ENCODE data around the gene COG2. TPM values are rescaled to one million over a fixed set of nuclear protein-coding genes. Genes with fewer than 3 reads are reported as not detected.

Gene COG2
- total RNA-seq, 1 experiment from 2014 or later: 46.9 TPM

GRCh38 chr1:230647321-230647720 is 5.0 kb downstream of the COG2 start:
- no peaks in the 10 kb centered on the region for H3K27me3 ChIP-seq (replicated peaks; ENCODE audit: control insufficient read depth, insufficient read depth, low read length)
- Mint-ChIP-seq H3K36me3 (ENCODE audit: insufficient read depth, unreplicated experiment) (peaks cover 4% of the 10 kb centered on the region), H3K4me1 (ENCODE audit: low read depth, unreplicated experiment) (peaks cover 21% of the 10 kb centered on the region), H3K27ac (ENCODE audit: unreplicated experiment) (no peak overlapping the region), H3K27me3 (ENCODE audit: insufficient read depth, unreplicated experiment) (no peaks in the 10 kb centered on the region), H3K9me3 (ENCODE audit: unreplicated experiment) (peaks cover 15% of the 10 kb centered on the region), H3K4me3 (ENCODE audit: unreplicated experiment) (no peak overlapping the region)
- H3K9me3 ChIP-seq: no peaks in the 10 kb centered on the region; the same call in 1 of the 2 replicates
- no peak for DNase-seq
- no peak overlapping the region for H3K4me3 ChIP-seq (ENCODE audit: low read depth, low read length)
- TF ChIP-seq CTCF (IDR thresholded peaks at IDR 0.05; ENCODE audit: insufficient read depth in 1 of 2, low read depth in 1 of 2, low read length in 1 of 2, severe bottlenecking in 1 of 2, unreplicated experiment in 1 of 2): no peak
- no peaks in the 10 kb centered on the region for H3K36me3 ChIP-seq (ENCODE audit: control insufficient read depth, insufficient read depth, low read length)
- POLR2A ChIA-PET: no interaction called here
- intact Hi-C loops (cut with micrococcal nuclease; ENCODE audit: unreplicated experiment): no loop called here
- CTCF ChIA-PET: no interaction called here
- BruUV-seq (replicated peaks): no TSS peak
- H3K4me1 ChIP-seq: peaks cover 10% of the 10 kb centered on the region

- Mint-ChIP-seq H3K4me3 (ENCODE audit: unreplicated experiment) (no peak overlapping the region), H3K27me3 (ENCODE audit: insufficient read depth, unreplicated experiment) (no peaks in the 10 kb centered on the region), H3K27ac (ENCODE audit: unreplicated experiment) (no peak overlapping the region), H3K4me1 (ENCODE audit: low read depth, unreplicated experiment) (peaks cover 21% of the 10 kb centered on the region), H3K9me3 (ENCODE audit: unreplicated experiment) (peaks cover 15% of the 10 kb centered on the region), H3K36me3 (ENCODE audit: insufficient read depth, unreplicated experiment) (no peaks in the 10 kb centered on the region)
- POLR2A ChIA-PET: no interaction called here
- no peak for DNase-seq
- H3K36me3 ChIP-seq (ENCODE audit: control insufficient read depth, insufficient read depth, low read length): no peaks in the 10 kb centered on the region
- no peak overlapping the region for H3K4me3 ChIP-seq (ENCODE audit: low read depth, low read length)
- TF ChIP-seq CTCF (IDR thresholded peaks at IDR 0.05; ENCODE audit: insufficient read depth in 1 of 2, low read depth in 1 of 2, low read length in 1 of 2, severe bottlenecking in 1 of 2, unreplicated experiment in 1 of 2): no peak
- no TSS peak for BruUV-seq (replicated peaks)
- H3K9me3 ChIP-seq: no peaks in the 10 kb centered on the region; the same call in none of the 2 replicates
- CTCF ChIA-PET: interaction anchor here (0.6 kb wide), 1 partner anchor 930 kb away, joined by 4 read pairs; no protein-coding TSS in a partner anchor
- intact Hi-C loops (cut with micrococcal nuclease; ENCODE audit: unreplicated experiment): no loop called here
- H3K4me1 ChIP-seq: peaks cover 10% of the 10 kb centered on the region
- H3K27me3 ChIP-seq (replicated peaks; ENCODE audit: control insufficient read depth, insufficient read depth, low read length): no peaks in the 10 kb centered on the region
Observed at GRCh38 chr1:230648114-230648513, 5.8 kb downstream of the COG2 start.

GRCh38 chr1:230650300-230650699 is 8.0 kb downstream of the COG2 start:
- no peak overlapping the region for H3K27ac Mint-ChIP-seq (ENCODE audit: unreplicated experiment)
- H3K9me3 Mint-ChIP-seq (ENCODE audit: unreplicated experiment): peaks cover 15% of the 10 kb centered on the region
- BruUV-seq (replicated peaks): no TSS peak
- no peak overlapping the region for H3K4me3 ChIP-seq (ENCODE audit: low read depth, low read length)
- no peaks in the 10 kb centered on the region for H3K27me3 Mint-ChIP-seq (ENCODE audit: insufficient read depth, unreplicated experiment)
- CTCF ChIA-PET: no interaction called here
- POLR2A ChIA-PET: interaction anchor here (0.5 kb wide), 1 partner anchor 481 kb away, joined by 3 read pairs; no protein-coding TSS in a partner anchor
- no peaks in the 10 kb centered on the region for H3K36me3 Mint-ChIP-seq (ENCODE audit: insufficient read depth, unreplicated experiment)
- H3K4me1 ChIP-seq: no peaks in the 10 kb centered on the region
- H3K27me3 ChIP-seq (replicated peaks; ENCODE audit: control insufficient read depth, insufficient read depth, low read length): no peaks in the 10 kb centered on the region
- H3K4me3 Mint-ChIP-seq (ENCODE audit: unreplicated experiment): no peak overlapping the region
- H3K9me3 ChIP-seq: peaks cover 3% of the 10 kb centered on the region
- intact Hi-C loops (cut with micrococcal nuclease; ENCODE audit: unreplicated experiment): no loop called here
- H3K36me3 ChIP-seq (ENCODE audit: control insufficient read depth, insufficient read depth, low read length): no peaks in the 10 kb centered on the region
- no peak for TF ChIP-seq CTCF (IDR thresholded peaks at IDR 0.05; ENCODE audit: insufficient read depth in 1 of 2, low read depth in 1 of 2, low read length in 1 of 2, severe bottlenecking in 1 of 2, unreplicated experiment in 1 of 2)
- DNase-seq: no peak
- peaks cover 14% of the 10 kb centered on the region for H3K4me1 Mint-ChIP-seq (ENCODE audit: low read depth, unreplicated experiment)

All from Caco-2 (cell line).